SIG-M5 treated with dmso at 0.1 percent for 504 hours (cell line): ENCODE results near the gene SYPL2.
A peak's percentile ranks its signal among the peaks of the same experiment; 100 is the strongest.
"Not testable (repeated sequence)": the region's sequence is repeated elsewhere in the genome, so short reads cannot be mapped to it uniquely, and the experiment has no call there.

Experiments used
- DNase-seq: peaks from one replicate; lab custom pipeline; 2025; ENCODE audit not compliant: unreplicated experiment; lab: John Stamatoyannopoulos, UW

The SYPL2 gene

GRCh38 chr1:109470245-109470644, 3.9 kb downstream of the SYPL2 start:
- DNase-seq, result no peak

GRCh38 chr1:109472779-109473178, 6.4 kb downstream of the SYPL2 start:
- no peak for DNase-seq

- DNase-seq, result not testable (repeated sequence)
These were observed 7.1 kb downstream of the SYPL2 start for GRCh38 chr1:109473284-109474057.

GRCh38 chr1:109474697-109475096, 8.4 kb downstream of the SYPL2 start:
- no peak for DNase-seq

- DNase-seq, result no peak
These were observed 8.9 kb downstream of the SYPL2 start for GRCh38 chr1:109475261-109475660.

- DNase-seq, result no peak
These were observed 10.5 kb downstream of the SYPL2 start for GRCh38 chr1:109476825-109477224.

GRCh38 chr1:109477821-109478220, 11.5 kb downstream of the SYPL2 start:
- no peak for DNase-seq

- peak; percentile 29 for DNase-seq
These were observed 12.5 kb downstream of the SYPL2 start for GRCh38 chr1:109478806-109479205.

- DNase-seq, result no peak
These were observed 13.0 kb downstream of the SYPL2 start for GRCh38 chr1:109479311-109479710.

GRCh38 chr1:109479901-109480300, 13.6 kb downstream of the SYPL2 start:
- DNase-seq, result no peak

- DNase-seq, result no peak
These were observed 15.3 kb downstream of the SYPL2 start for GRCh38 chr1:109481646-109482045.

GRCh38 chr1:109482242-109482641, 15.9 kb downstream of the SYPL2 start:
- no peak for DNase-seq

- no peak for DNase-seq
These were observed 16.7 kb downstream of the SYPL2 start for GRCh38 chr1:109482791-109483671.

GRCh38 chr1:109483672-109484518, 17.5 kb downstream of the SYPL2 start, which contains the start of gene ATXN7L2:
Gene ATXN7L2, plus strand, starts transcription at chr1:109483905. Its CDS starts 49 bp downstream, at chr1:109483954.
- peak; percentile 88 for DNase-seq

GRCh38 chr1:109484519-109484975, 18.2 kb downstream of the SYPL2 start:
- DNase-seq, result no peak

GRCh38 chr1:109485001-109485400, 18.7 kb downstream of the SYPL2 start:
- DNase-seq, result no peak

GRCh38 chr1:109487261-109487660, 20.9 kb downstream of the SYPL2 start:
- DNase-seq, result no peak

GRCh38 chr1:109488201-109488600, 21.9 kb downstream of the SYPL2 start:
- no peak for DNase-seq

GRCh38 chr1:109488696-109489095, 22.4 kb downstream of the SYPL2 start:
- no peak for DNase-seq

- DNase-seq, result peak; percentile 66
These were observed 23.9 kb downstream of the SYPL2 start for GRCh38 chr1:109490029-109490933.
